Measurements from ENCODE around the gene DDX47. TPM values are rescaled to one million over a fixed set of nuclear protein-coding genes. Genes with fewer than 3 reads are reported as not detected.

Gene DDX47
- total and polyA plus RNA-seq, 10 of the 15 experiments (the other 5 are each of a cell fraction or from before 2014, with no cell fraction given): 84.8 to 266 (median 120) TPM

DNA sequence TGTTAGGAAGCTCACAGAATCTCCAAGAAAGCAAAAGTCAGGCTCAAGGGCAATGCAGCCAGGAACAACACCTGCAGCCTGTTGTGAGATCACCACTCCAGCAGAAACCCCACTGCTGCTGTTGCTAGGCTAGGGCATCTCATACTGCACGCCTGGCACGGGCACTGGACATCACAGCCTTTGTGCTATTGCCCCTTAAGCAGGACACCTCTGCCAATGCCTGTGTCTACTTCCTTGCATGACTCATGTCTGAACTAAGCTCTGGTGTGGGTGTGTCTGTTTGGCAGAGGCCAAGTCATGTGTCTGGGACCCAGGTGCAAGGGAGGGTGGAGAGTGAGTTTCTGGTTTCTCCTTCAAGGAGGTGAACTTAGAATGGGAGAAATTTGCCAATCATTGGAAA, 10.0 kb upstream of the DDX47 start (continued):
- TF ChIP-seq, protein P1, sequence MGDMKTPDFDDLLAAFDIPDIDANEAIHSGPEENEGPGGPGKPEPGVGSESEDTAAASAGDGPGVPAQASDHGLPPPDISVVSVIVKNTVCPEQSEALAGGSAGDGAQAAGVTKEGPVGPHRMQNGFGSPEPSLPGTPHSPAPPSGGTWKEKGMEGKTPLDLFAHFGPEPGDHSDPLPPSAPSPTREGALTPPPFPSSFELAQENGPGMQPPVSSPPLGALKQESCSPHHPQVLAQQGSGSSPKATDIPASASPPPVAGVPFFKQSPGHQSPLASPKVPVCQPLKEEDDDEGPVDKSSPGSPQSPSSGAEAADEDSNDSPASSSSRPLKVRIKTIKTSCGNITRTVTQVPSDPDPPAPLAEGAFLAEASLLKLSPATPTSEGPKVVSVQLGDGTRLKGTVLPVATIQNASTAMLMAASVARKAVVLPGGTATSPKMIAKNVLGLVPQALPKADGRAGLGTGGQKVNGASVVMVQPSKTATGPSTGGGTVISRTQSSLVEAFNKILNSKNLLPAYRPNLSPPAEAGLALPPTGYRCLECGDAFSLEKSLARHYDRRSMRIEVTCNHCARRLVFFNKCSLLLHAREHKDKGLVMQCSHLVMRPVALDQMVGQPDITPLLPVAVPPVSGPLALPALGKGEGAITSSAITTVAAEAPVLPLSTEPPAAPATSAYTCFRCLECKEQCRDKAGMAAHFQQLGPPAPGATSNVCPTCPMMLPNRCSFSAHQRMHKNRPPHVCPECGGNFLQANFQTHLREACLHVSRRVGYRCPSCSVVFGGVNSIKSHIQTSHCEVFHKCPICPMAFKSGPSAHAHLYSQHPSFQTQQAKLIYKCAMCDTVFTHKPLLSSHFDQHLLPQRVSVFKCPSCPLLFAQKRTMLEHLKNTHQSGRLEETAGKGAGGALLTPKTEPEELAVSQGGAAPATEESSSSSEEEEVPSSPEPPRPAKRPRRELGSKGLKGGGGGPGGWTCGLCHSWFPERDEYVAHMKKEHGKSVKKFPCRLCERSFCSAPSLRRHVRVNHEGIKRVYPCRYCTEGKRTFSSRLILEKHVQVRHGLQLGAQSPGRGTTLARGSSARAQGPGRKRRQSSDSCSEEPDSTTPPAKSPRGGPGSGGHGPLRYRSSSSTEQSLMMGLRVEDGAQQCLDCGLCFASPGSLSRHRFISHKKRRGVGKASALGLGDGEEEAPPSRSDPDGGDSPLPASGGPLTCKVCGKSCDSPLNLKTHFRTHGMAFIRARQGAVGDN (IDR thresholded peaks at IDR 0.05): 0 out of 2 replicates have a peak, but pooled peaks have one; percentile 37
- TF ChIP-seq, protein P2, sequence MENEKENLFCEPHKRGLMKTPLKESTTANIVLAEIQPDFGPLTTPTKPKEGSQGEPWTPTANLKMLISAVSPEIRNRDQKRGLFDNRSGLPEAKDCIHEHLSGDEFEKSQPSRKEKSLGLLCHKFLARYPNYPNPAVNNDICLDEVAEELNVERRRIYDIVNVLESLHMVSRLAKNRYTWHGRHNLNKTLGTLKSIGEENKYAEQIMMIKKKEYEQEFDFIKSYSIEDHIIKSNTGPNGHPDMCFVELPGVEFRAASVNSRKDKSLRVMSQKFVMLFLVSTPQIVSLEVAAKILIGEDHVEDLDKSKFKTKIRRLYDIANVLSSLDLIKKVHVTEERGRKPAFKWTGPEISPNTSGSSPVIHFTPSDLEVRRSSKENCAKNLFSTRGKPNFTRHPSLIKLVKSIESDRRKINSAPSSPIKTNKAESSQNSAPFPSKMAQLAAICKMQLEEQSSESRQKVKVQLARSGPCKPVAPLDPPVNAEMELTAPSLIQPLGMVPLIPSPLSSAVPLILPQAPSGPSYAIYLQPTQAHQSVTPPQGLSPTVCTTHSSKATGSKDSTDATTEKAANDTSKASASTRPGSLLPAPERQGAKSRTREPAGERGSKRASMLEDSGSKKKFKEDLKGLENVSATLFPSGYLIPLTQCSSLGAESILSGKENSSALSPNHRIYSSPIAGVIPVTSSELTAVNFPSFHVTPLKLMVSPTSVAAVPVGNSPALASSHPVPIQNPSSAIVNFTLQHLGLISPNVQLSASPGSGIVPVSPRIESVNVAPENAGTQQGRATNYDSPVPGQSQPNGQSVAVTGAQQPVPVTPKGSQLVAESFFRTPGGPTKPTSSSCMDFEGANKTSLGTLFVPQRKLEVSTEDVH (IDR thresholded peaks at IDR 0.05; ENCODE audit: low read depth, partially characterized antibody): no peak
- TF ChIP-seq, protein P3, sequence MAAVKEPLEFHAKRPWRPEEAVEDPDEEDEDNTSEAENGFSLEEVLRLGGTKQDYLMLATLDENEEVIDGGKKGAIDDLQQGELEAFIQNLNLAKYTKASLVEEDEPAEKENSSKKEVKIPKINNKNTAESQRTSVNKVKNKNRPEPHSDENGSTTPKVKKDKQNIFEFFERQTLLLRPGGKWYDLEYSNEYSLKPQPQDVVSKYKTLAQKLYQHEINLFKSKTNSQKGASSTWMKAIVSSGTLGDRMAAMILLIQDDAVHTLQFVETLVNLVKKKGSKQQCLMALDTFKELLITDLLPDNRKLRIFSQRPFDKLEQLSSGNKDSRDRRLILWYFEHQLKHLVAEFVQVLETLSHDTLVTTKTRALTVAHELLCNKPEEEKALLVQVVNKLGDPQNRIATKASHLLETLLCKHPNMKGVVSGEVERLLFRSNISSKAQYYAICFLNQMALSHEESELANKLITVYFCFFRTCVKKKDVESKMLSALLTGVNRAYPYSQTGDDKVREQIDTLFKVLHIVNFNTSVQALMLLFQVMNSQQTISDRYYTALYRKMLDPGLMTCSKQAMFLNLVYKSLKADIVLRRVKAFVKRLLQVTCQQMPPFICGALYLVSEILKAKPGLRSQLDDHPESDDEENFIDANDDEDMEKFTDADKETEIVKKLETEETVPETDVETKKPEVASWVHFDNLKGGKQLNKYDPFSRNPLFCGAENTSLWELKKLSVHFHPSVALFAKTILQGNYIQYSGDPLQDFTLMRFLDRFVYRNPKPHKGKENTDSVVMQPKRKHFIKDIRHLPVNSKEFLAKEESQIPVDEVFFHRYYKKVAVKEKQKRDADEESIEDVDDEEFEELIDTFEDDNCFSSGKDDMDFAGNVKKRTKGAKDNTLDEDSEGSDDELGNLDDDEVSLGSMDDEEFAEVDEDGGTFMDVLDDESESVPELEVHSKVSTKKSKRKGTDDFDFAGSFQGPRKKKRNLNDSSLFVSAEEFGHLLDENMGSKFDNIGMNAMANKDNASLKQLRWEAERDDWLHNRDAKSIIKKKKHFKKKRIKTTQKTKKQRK (IDR thresholded peaks at IDR 0.05; ENCODE audit: low read depth, low read length): no peak
- TF ChIP-seq YBX1 (IDR thresholded peaks at IDR 0.05) (no peak), KLF5 (IDR thresholded peaks at IDR 0.05; ENCODE audit: partially characterized antibody) (no peak), IRF4 (IDR thresholded peaks at IDR 0.05; ENCODE audit: low read depth, low read length) (peak; percentile 82), ATF7 (IDR thresholded peaks at IDR 0.05; ENCODE audit: low read depth) (0 out of 2 replicates have a peak, but pooled peaks have one; percentile 43), NBN (IDR thresholded peaks at IDR 0.05) (0 out of 2 replicates have a peak, but pooled peaks have one; percentile 17), MYB (IDR thresholded peaks at IDR 0.05; ENCODE audit: borderline replicate concordance, low read depth, low read length) (no peak), FOXM1 (IDR thresholded peaks at IDR 0.05; ENCODE audit: low read depth, low read length) (no peak)
- TF ChIP-seq, protein P4, sequence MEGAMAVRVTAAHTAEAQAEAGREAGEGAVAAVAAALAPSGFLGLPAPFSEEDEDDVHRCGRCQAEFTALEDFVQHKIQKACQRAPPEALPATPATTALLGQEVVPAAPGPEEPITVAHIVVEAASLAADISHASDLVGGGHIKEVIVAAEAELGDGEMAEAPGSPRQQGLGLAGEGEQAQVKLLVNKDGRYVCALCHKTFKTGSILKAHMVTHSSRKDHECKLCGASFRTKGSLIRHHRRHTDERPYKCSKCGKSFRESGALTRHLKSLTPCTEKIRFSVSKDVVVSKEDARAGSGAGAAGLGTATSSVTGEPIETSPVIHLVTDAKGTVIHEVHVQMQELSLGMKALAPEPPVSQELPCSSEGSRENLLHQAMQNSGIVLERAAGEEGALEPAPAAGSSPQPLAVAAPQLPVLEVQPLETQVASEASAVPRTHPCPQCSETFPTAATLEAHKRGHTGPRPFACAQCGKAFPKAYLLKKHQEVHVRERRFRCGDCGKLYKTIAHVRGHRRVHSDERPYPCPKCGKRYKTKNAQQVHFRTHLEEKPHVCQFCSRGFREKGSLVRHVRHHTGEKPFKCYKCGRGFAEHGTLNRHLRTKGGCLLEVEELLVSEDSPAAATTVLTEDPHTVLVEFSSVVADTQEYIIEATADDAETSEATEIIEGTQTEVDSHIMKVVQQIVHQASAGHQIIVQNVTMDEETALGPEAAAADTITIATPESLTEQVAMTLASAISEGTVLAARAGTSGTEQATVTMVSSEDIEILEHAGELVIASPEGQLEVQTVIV (IDR thresholded peaks at IDR 0.05; ENCODE audit: borderline replicate concordance, partially characterized antibody): no peak
- TF ChIP-seq, protein P5, sequence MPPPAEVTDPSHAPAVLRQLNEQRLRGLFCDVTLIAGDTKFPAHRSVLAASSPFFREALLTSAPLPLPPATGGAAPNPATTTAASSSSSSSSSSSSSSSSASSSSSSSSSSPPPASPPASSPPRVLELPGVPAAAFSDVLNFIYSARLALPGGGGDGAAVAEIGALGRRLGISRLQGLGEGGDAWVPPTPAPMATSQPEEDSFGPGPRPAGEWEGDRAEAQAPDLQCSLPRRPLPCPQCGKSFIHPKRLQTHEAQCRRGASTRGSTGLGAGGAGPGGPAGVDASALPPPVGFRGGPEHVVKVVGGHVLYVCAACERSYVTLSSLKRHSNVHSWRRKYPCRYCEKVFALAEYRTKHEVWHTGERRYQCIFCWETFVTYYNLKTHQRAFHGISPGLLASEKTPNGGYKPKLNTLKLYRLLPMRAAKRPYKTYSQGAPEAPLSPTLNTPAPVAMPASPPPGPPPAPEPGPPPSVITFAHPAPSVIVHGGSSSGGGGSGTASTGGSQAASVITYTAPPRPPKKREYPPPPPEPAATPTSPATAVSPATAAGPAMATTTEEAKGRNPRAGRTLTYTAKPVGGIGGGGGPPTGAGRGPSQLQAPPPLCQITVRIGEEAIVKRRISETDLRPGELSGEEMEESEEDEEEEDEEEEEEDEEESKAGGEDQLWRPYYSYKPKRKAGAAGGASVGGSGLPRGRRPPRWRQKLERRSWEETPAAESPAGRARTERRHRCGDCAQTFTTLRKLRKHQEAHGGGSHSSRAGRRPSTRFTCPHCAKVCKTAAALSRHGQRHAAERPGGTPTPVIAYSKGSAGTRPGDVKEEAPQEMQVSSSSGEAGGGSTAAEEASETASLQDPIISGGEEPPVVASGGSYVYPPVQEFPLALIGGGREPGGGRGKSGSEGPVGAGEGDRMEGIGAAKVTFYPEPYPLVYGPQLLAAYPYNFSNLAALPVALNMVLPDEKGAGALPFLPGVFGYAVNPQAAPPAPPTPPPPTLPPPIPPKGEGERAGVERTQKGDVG (CRISPR knock-in tag; IDR thresholded peaks at IDR 0.05): no peak

All from GM12878 (cell line).